Thoracic aorta (tissue), 2 donors: ENCODE data around the gene LYPD6. TPM values are rescaled to one million over a fixed set of nuclear protein-coding genes. Genes with fewer than 3 reads are reported as not detected.
"Not testable (repeated sequence)": the region's sequence is repeated elsewhere in the genome, so short reads cannot be mapped to it uniquely, and the experiment has no call there.

Source experiments
- ATAC-seq: fragments of 150-250 bp; one replicate; pipeline ENCODE4 v1.8.0; 2017; ENCODE audit warnings: low read depth; ENCODE audit not compliant: insufficient number of reproducible peaks, low FRiP score
- DNase-seq: peaks from one replicate; pipeline ENCODE4 v3.0.0-alpha.2; 2020; ENCODE audit warnings: low spot score
- H3K27ac ChIP-seq, 2 donors: fragments of 200-600 bp; sonication (generic); 1 replicate in 1 of 2; 2 replicates in 1 of 2; pipeline ENCODE4 v1.5.1; 2016; ENCODE audit warnings: mild to moderate bottlenecking in 2 of 2, moderate library complexity in 2 of 2
- H3K27me3 ChIP-seq: fragments of 200-600 bp; sonication (generic); replicated peaks from 2 replicates; pipeline ENCODE4 v1.6.0; 2016; ENCODE audit warnings: mild to moderate bottlenecking; ENCODE audit not compliant: insufficient read depth
- H3K36me3 ChIP-seq: fragments of 200-600 bp; sonication (generic); one replicate; pipeline ENCODE4 v1.5.1; 2016
- H3K4me1 ChIP-seq, 2 donors: fragments of 200-600 bp; sonication (generic); 1 replicate in 1 of 2; 2 replicates in 1 of 2; pipeline versions ENCODE4 v1.5.1 to v1.6.0; 2016; ENCODE audit warnings: low read depth in 2 of 2, mild to moderate bottlenecking in 1 of 2; ENCODE audit not compliant: control insufficient read depth in 1 of 2
- H3K4me3 ChIP-seq: fragments of 200-600 bp; sonication (generic); 2 replicates; pipeline ENCODE4 v1.5.1; 2016; ENCODE audit warnings: mild to moderate bottlenecking
- H3K9me3 ChIP-seq: fragments of 200-600 bp; sonication (generic); 2 replicates; pipeline ENCODE4 v1.5.1; 2016
- CTCF ChIP-seq: fragments of 200-600 bp; sonication (generic); IDR thresholded peaks from one replicate; pipeline ENCODE4 v1.5.1; 2019; ENCODE audit warnings: antibody characterized with exemption
- total RNA-seq, 2 donors: library from RNA; depleted of rRNA; stranded (reverse); fragments of >200 nt; gene quantifications; one replicate each; pipeline versions ENCODE4 v1.1.0 to v1.2.3, GENCODE V29; 2016

Gene LYPD6
- total RNA-seq, 2 donors from 2014 or later, result 0.27 to 0.28 TPM

- no peak overlapping the region for H3K27ac ChIP-seq
- H3K36me3 ChIP-seq, result no peaks in the 10 kb centered on the region
- no peak overlapping the region for H3K4me3 ChIP-seq
- H3K27me3 ChIP-seq, result no peaks in the 10 kb centered on the region
- ATAC-seq, result no peak
- no peak for DNase-seq
- H3K4me1 ChIP-seq, result no peaks in the 10 kb centered on the region
- TF ChIP-seq CTCF, result no peak
- no peaks in the 10 kb centered on the region for H3K9me3 ChIP-seq
Observed at GRCh38 chr2:149488706-149489440, 158.5 kb downstream of the LYPD6 start.

- DNase-seq, result no peak
- Histone ChIP-seq H3K4me3 (no peak overlapping the region), H3K27ac (no peak overlapping the region), H3K27me3 (no peaks in the 10 kb centered on the region), H3K36me3 (no peaks in the 10 kb centered on the region), H3K9me3 (no peaks in the 10 kb centered on the region), H3K4me1 (no peaks in the 10 kb centered on the region)
- TF ChIP-seq CTCF, result no peak
- no peak for ATAC-seq
Observed at GRCh38 chr2:149489452-149489851, 159.1 kb downstream of the LYPD6 start.

- H3K4me1 ChIP-seq, result no peaks in the 10 kb centered on the region
- no peak overlapping the region for H3K27ac ChIP-seq
- ATAC-seq (no peak), DNase-seq (no peak)
- TF ChIP-seq CTCF, result no peak
- H3K27me3 ChIP-seq, result no peaks in the 10 kb centered on the region
- H3K4me3 ChIP-seq, result no peak overlapping the region
- no peaks in the 10 kb centered on the region for H3K36me3 ChIP-seq
- no peaks in the 10 kb centered on the region for H3K9me3 ChIP-seq
Observed at GRCh38 chr2:149490296-149490695, 159.9 kb downstream of the LYPD6 start.

- no peak for ATAC-seq
- H3K4me3 ChIP-seq, result no peak overlapping the region
- no peaks in the 10 kb centered on the region for H3K36me3 ChIP-seq
- TF ChIP-seq CTCF, result no peak
- no peak overlapping the region for H3K27ac ChIP-seq
- no peaks in the 10 kb centered on the region for H3K9me3 ChIP-seq
- H3K27me3 ChIP-seq, result no peaks in the 10 kb centered on the region
- H3K4me1 ChIP-seq, result no peaks in the 10 kb centered on the region
- no peak for DNase-seq
Observed at GRCh38 chr2:149492923-149493322, 162.5 kb downstream of the LYPD6 start.

- not testable (repeated sequence) for H3K4me3 ChIP-seq, H3K4me1 ChIP-seq, H3K36me3 ChIP-seq, H3K27ac ChIP-seq, DNase-seq, H3K27me3 ChIP-seq, ATAC-seq, H3K9me3 ChIP-seq
Observed at GRCh38 chr2:149499204-149499603, 168.8 kb downstream of the LYPD6 start.

GRCh38 chr2:149506808-149507207, 176.4 kb downstream of the LYPD6 start:
- not testable (repeated sequence) for H3K4me3 ChIP-seq, ATAC-seq, H3K27me3 ChIP-seq, H3K9me3 ChIP-seq, H3K27ac ChIP-seq, H3K36me3 ChIP-seq, DNase-seq, H3K4me1 ChIP-seq
